GM23338 (cell line): ENCODE results near the gene VPS39. TPM values are rescaled to one million over a fixed set of nuclear protein-coding genes. Genes with fewer than 3 reads are reported as not detected.

ENCODE experiments used
- ATAC-seq: fragments of 200-7000 bp; cut with Tn5 transposase; 3 replicates; pipeline ENCODE4 v1.9.1; 2020
- DNase-seq: peaks from one replicate; pipeline ENCODE4 v3.0.0-alpha.2; 2015; ENCODE audit warnings: low spot score
- H2AFZ ChIP-seq: fragments of 200-600 bp; sonication (generic); 2 replicates; pipeline ENCODE4 v1.8.0; 2016; ENCODE audit warnings: antibody characterized with exemption, mild to moderate bottlenecking, moderate library complexity
- H3F3A ChIP-seq: fragments of 200-600 bp; sonication (generic); replicated peaks from 2 replicates; pipeline ENCODE4 v1.8.0; 2017; ENCODE audit warnings: antibody characterized with exemption, mixed run types, low read depth
- H3K27ac ChIP-seq: fragments of 200-600 bp; sonication (generic); 2 replicates; pipeline ENCODE4 v1.6.1; 2016; ENCODE audit warnings: low read depth
- H3K27me3 ChIP-seq: fragments of 200-600 bp; sonication (generic); 2 replicates; pipeline ENCODE4 v1.8.0; 2016; ENCODE audit warnings: mild to moderate bottlenecking, mixed run types, moderate library complexity; ENCODE audit not compliant: insufficient read depth
- H3K36me3 ChIP-seq: fragments of 200-600 bp; sonication (generic); 2 replicates; pipeline ENCODE4 v1.8.0; 2016; ENCODE audit warnings: mild to moderate bottlenecking; ENCODE audit not compliant: insufficient read depth
- H3K4me1 ChIP-seq: fragments of 200-600 bp; sonication (generic); 2 replicates; pipeline ENCODE4 v1.8.0; 2016; ENCODE audit warnings: mild to moderate bottlenecking, moderate library complexity; ENCODE audit not compliant: insufficient read depth
- H3K4me2 ChIP-seq: fragments of 200-600 bp; sonication (generic); 2 replicates; pipeline ENCODE4 v1.7.1; 2017; ENCODE audit warnings: mixed run types
- H3K4me3 ChIP-seq: fragments of 200-600 bp; sonication (generic); 2 replicates; pipeline ENCODE4 v1.6.1; 2016; ENCODE audit warnings: mixed run types
- H3K79me2 ChIP-seq: fragments of 200-600 bp; sonication (generic); replicated peaks from 2 replicates; pipeline ENCODE4 v1.8.0; 2017; ENCODE audit warnings: mild to moderate bottlenecking; ENCODE audit not compliant: insufficient read depth
- H3K9me2 ChIP-seq: fragments of 200-600 bp; sonication (generic); 2 replicates; pipeline ENCODE4 v1.8.0; 2017; ENCODE audit not compliant: insufficient read depth
- H4K20me1 ChIP-seq: fragments of 200-600 bp; sonication (generic); replicated peaks from 2 replicates; pipeline ENCODE4 v1.8.0; 2017; ENCODE audit warnings: mild to moderate bottlenecking; ENCODE audit not compliant: insufficient read depth
- H3K27ac Mint-ChIP-seq: 2 replicates; pipeline ENCODE4 v1.8.0; 2020; ENCODE audit warnings: inconsistent platforms, mild to moderate bottlenecking, moderate library complexity, mixed read lengths
- H3K27me3 Mint-ChIP-seq: 3 replicates; pipeline ENCODE4 v1.8.0; 2022; ENCODE audit warnings: low read depth, mild to moderate bottlenecking, moderate library complexity, mixed read lengths, inconsistent platforms; ENCODE audit not compliant: insufficient read depth, poor library complexity
- H3K36me3 Mint-ChIP-seq: 3 replicates; pipeline ENCODE4 v1.8.0; 2021; ENCODE audit warnings: low read depth, mild to moderate bottlenecking, inconsistent platforms, moderate library complexity, mixed read lengths
- H3K4me1 Mint-ChIP-seq: 3 replicates; pipeline ENCODE4 v1.8.0; 2020; ENCODE audit warnings: mild to moderate bottlenecking, inconsistent platforms, mixed read lengths
- H3K4me3 Mint-ChIP-seq: 3 replicates; pipeline ENCODE4 v1.8.0; 2021; ENCODE audit warnings: moderate library complexity, mild to moderate bottlenecking, inconsistent platforms, mixed read lengths
- H3K9me3 Mint-ChIP-seq: 3 replicates; pipeline ENCODE4 v1.8.0; 2020; ENCODE audit warnings: moderate library complexity, mild to moderate bottlenecking, inconsistent platforms, mixed read lengths
- CREB1 ChIP-seq: fragments of 250-450 bp; sonication (Bioruptor Pico); IDR thresholded peaks from 2 replicates; pipeline ENCODE4 v1.5.0; 2020; ENCODE audit warnings: low read depth, mild to moderate bottlenecking, moderate library complexity
- CTCF ChIP-seq, 2 experiments: fragments of 200-600 bp in 1 of 2; sonication (generic) in 1 of 2; conservative IDR thresholded peaks; 2 replicates each; pipeline versions ENCODE4 v1.5.1 to v1.6.1; 2016 to 2017; ENCODE audit warnings: antibody characterized with exemption in 2 of 2, low read depth in 2 of 2, mild to moderate bottlenecking in 2 of 2, moderate library complexity in 1 of 2
- ETS1 ChIP-seq: IDR thresholded peaks from 2 replicates; pipeline ENCODE4 v1.6.1; 2016; ENCODE audit warnings: antibody characterized with exemption
- EZH2 ChIP-seq: fragments of 200-600 bp; sonication (generic); IDR thresholded peaks from one replicate; pipeline ENCODE4 v1.8.0; 2017; ENCODE audit warnings: antibody characterized with exemption, mild to moderate bottlenecking, low read depth; ENCODE audit not compliant: unreplicated experiment
- EZH2phosphoT487 ChIP-seq: fragments of 200-600 bp; sonication (generic); IDR thresholded peaks from one replicate; pipeline ENCODE4 v1.8.1; 2018; ENCODE audit warnings: antibody characterized with exemption; ENCODE audit not compliant: unreplicated experiment
- JUNB ChIP-seq: IDR thresholded peaks from one replicate; pipeline ENCODE4 v1.6.1; 2016; ENCODE audit warnings: antibody characterized with exemption; ENCODE audit not compliant: unreplicated experiment
- NANOG ChIP-seq: IDR thresholded peaks from 2 replicates; pipeline ENCODE4 v1.6.1; 2016; ENCODE audit warnings: antibody characterized with exemption, borderline replicate concordance
- POLR2AphosphoS5 ChIP-seq: IDR thresholded peaks from 2 replicates; pipeline ENCODE4 v1.6.1; 2016; ENCODE audit warnings: antibody characterized with exemption, low read depth
- REST ChIP-seq: IDR thresholded peaks from one replicate; pipeline ENCODE4 v1.6.1; 2018; ENCODE audit warnings: antibody characterized with exemption; ENCODE audit not compliant: unreplicated experiment
- STAT1 ChIP-seq: IDR thresholded peaks from one replicate; pipeline ENCODE4 v1.6.1; 2016; ENCODE audit warnings: antibody characterized with exemption; ENCODE audit not compliant: unreplicated experiment
- ZNF114 ChIP-seq: fragments of 250-450 bp; sonication (Bioruptor Pico); IDR thresholded peaks from 2 replicates; pipeline ENCODE4 v1.5.0; 2020; ENCODE audit warnings: mild to moderate bottlenecking, moderate library complexity
- ZNF331 ChIP-seq: fragments of 250-450 bp; sonication (Bioruptor Pico); IDR thresholded peaks from 2 replicates; pipeline ENCODE4 v1.5.0; 2020; ENCODE audit warnings: low read depth, mild to moderate bottlenecking, moderate library complexity
- ZNF462 ChIP-seq: fragments of 250-450 bp; sonication (Bioruptor Pico); IDR thresholded peaks from 2 replicates; pipeline ENCODE4 v1.5.0; 2020; ENCODE audit warnings: mild to moderate bottlenecking, moderate library complexity
- polyA plus RNA-seq: library from polyadenylated mRNA; unstranded; fragments of >200 nt; fragmentation: Nextera tagmentation; extraction: Ambion mirVana; gene quantifications from 2 replicates; pipeline ENCODE4 v1.2.1, GENCODE V29; 2016
- total RNA-seq: library from RNA; depleted of rRNA; stranded (reverse); fragments of >200 nt; shearing (Covaris generic); gene quantifications from 2 replicates; pipeline ENCODE4 v1.2.3, GENCODE V29; 2014

The VPS39 gene
- total and polyA plus RNA-seq, 2 experiments from 2014 or later: 14.9 to 45.1 TPM

GRCh38 chr15:42155546-42156242 is 52.4 kb downstream of the VPS39 start (continued):
- no peak for TF ChIP-seq JUNB

GRCh38 chr15:42154956-42155355 is 53.1 kb downstream of the VPS39 start:
- no peak overlapping the region for H3K27ac Mint-ChIP-seq
- peaks cover 14% of the 10 kb centered on the region for H3K27me3 Mint-ChIP-seq
- Histone ChIP-seq H3K27me3 (no peaks in the 10 kb centered on the region), H3F3A (no peaks in the 10 kb centered on the region), H2AFZ (no peak overlapping the region), H3K4me1 (no peaks in the 10 kb centered on the region), H3K4me2 (no peak overlapping the region), H3K36me3 (0 out of 2 replicates have a peak, but pooled peaks cover under 1% of the 10 kb centered on the region), H3K79me2 (no peaks in the 10 kb centered on the region), H4K20me1 (no peaks in the 10 kb centered on the region), H3K27ac (no peak overlapping the region), H3K4me3 (no peak overlapping the region), H3K9me2 (no peaks in the 10 kb centered on the region)
- H3K36me3 Mint-ChIP-seq: peaks cover 2% of the 10 kb centered on the region
- no peak overlapping the region; the same call in 2 of the 3 replicates for H3K4me3 Mint-ChIP-seq
- ATAC-seq: no peak
- TF ChIP-seq ETS1: no peak
- no peak for TF ChIP-seq NANOG
- TF ChIP-seq REST: no peak
- no peak for TF ChIP-seq ZNF331
- no peak for TF ChIP-seq JUNB
- TF ChIP-seq POLR2AphosphoS5: no peak
- no peak for TF ChIP-seq EZH2
- TF ChIP-seq CREB1 (CRISPR knock-in tag): no peak
- no peak for TF ChIP-seq EZH2phosphoT487
- TF ChIP-seq CTCF (conservative IDR thresholded peaks at IDR 0.05; ENCODE audit: low read depth in 2 of 2): no peak
- no peak for TF ChIP-seq STAT1
- no peak for TF ChIP-seq ZNF462
- TF ChIP-seq ZNF114 (CRISPR knock-in tag): no peak
- peaks cover 6% of the 10 kb centered on the region; the same call in 1 of the 3 replicates for H3K4me1 Mint-ChIP-seq
- H3K9me3 Mint-ChIP-seq: no peaks in the 10 kb centered on the region
- no peak for DNase-seq
